HEK293T (cell line): Measurements from ENCODE around the gene NKX2-3.

Experiments
- NFRKB ChIP-seq: fragments of 450-650 bp; IDR thresholded peaks from 2 replicates; pipeline ENCODE4 v1.6.1; 2016; ENCODE audit warnings: mild to moderate bottlenecking, moderate library complexity
- SP1 ChIP-seq: fragments of 450-650 bp; IDR thresholded peaks from 2 replicates; pipeline ENCODE4 v1.6.1; 2017

- TF ChIP-seq NFRKB: no peak
- TF ChIP-seq SP1: no peak
These were observed 49.6 kb downstream of the NKX2-3 start for GRCh38 chr10:99582255-99582770.
